Activated T-cell treated with anti-CD3 and anti-CD28 coated beads for 24 hours (primary cell): Measurements from ENCODE around the gene BRD7.

Experiments
- DNase-seq: peaks from one replicate; pipeline ENCODE4 v3.0.0-alpha.2; 2020; ENCODE audit warnings: low read depth

The BRD7 gene

DNA sequence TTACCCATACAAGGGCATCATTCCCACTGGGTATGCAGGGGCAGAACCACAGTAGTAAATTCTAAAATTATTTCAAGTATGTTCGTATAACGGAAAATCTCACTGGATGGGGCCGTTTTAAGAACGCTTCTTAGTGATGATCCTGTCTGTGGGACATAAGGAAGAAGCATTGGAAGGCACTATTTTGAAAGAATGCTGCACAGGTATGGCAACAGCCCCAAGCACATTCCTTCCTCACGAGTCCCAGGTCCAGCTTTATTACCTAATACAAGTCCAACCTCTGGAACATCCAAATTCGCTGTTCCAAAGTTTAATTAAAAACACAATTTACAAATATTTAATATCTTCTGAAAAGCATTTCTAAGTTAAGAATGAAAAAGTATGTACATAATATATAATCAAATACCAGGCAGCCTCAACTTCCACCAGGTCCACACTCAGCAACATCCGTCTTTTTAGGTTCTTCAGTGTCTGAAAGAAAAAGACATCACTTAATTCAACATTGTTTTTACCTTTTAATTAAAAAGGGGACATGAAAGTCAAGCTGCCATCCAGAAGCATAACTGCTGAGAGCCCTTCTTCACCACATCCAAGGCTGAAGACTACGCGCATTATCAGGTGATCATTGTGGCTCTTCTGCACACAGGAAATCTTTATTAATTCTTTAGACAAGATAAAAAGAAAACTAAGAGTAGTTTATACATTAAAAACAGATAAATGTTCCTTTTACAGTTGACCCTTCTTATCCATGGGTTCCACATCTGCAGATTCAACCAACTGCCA lies 49.8 kb downstream of the BRD7 start:
- no peak for DNase-seq

DNA sequence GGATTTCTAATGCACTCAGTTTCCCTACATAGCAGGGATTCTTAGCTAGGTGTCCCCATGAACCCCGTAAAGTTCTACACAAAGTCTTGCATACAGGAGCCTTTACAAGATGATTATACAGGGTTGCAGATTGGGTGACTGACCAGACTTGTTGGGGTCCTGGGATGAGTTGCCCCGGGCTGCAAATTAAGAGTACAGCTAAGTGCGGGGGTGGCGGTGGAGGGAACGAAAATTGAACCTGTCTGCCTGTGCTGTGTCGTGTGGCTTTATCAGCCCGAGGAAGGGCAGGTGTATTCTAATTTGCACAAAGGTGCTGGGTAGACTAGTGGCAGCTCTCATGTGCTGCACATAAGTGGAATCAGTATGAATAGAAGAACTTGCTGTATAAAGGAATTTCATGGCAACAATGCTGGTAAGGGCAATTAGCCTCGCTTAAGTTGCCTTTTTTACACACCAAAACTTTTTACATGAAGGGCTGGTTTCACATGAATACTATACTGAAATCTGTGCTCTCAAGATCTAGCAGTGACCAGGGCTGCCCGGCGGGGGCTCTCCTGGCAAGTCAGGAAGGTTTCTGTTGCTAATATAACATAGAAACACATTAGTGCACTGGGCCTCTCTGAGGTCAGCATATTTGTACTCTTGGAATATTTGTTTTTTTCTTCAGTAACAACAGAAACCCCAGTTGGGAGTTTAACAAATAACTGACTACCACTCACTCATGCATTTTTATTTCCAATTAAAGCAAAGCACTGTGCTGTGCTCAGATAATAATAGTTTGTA lies 51.7 kb downstream of the BRD7 start:
- DNase-seq: no peak

DNA sequence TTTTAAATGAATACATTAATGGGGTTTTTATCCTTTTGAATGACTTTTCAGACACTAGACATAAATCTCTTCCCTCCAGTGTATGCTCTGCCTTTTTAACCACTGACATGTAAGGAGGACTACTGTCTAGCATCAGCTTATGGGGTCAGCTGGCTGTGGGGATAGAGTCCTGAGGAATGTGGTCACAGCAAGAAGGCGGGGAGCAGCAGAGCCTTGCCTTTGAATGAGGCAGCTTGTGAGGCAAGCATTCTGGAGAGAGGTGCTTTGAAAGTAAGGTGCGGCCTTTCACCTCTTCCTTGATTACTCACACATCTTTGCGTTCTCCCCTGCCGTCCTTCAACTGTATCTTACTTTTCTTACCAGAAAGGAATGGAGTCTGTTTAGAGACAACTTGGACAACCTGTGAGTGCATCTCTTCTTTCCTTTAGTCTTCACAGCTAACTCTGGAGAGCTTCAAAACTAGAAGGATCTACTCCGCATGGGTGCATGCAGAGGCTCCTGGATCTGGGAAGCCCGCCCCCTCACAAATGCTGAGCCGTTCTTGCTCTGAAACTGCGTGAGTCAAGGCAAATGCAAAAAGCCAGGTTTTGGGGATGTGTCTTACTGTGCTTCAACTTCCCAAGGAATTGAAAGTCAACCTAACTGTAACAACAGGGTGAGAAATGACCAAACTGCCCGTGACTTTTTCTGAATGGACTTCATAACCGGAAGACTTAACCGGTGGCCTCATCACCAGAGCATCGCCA lies 52.5 kb downstream of the BRD7 start:
- no peak for DNase-seq

DNA sequence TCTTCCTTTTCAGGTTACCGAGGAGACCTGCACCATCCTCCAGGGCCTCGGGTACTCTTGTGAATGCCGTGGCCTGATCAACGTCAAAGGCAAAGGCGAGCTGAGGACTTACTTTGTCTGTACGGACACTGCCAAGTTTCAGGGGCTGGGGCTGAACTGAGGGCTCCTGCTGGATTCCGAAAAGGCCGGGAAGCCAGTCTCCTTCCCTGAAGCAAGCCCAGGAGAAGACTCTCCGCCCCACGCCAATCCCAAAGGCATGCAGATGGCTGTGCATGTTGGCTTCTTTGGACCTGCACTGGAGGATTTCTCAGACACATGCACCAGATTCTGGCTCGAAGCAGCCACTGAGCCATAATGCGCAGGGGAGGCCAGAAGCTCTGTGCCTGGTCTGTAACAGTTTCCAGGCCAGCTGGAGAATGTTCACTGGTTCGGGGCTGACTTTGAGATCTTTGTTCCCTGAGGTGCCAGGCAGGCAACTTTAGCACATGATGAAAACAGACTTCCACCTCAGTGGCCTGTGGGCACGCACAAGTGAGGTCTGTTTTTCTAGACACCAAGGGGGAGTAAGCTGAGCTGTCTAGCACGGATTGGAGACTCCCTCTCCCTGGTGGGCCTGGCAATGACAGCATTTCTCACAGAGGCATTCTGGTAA lies 53.3 kb downstream of the BRD7 start:
- DNase-seq: no peak

DNA sequence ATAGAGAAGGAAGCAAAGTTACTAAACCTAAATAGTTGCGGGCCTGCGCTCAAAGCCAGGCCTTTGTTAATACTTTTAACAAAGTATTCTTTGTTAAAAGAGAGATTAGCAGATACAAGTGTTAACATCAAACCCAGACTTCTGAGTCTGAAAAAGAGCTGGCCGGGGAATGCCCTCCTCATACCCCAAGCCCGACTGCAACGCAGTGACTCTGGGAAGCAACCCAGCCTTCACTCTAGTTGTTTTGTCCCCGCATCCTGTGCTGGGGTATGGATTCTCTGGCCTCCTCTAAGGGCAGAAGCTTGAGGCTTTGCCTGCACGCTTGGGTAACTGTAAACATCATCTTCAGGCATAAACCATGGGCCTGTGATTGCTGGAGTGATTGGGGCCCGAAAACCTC lies 54.1 kb downstream of the BRD7 start:
- no peak for DNase-seq

DNA sequence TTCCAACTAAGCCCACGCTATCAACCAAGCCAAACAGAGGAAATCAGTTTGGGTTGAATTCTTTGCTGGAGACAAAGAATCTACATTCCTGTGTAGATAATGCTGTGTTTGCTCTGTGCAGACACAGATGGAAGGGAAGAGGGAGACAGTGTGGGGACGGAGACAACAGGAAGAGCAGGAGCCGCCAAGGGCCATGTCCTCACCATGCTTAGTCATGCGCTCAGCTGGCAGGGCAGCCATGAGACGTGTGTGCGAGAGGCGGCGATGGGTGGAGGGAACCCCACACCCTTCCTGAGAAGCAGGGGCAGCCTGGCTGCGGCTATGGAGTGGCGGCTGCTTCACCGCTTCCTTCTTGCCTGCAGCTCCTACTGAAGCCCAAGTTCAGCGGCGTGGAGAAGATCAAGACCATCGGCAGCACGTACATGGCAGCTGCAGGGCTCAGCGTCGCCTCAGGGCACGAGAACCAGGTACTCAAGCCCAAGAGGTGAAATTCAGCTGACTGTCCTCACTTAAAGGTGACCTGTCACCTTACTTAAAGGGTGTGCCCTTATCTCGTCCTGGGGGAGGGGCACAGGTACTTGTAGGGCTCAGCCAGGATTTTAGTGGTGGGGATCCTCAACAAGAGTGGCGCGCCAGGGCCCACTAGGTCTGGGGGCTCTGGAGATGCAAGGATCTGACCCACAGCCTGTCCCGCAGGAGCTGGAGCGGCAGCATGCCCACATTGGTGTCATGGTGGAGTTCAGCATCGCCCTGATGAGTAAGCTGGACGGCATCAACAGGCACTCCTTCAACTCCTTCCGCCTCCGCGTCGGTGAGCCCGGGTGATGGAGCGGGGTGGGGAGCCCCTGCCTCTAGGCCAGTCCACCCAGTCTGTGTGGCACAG lies 55.0 kb downstream of the BRD7 start:
- DNase-seq: no peak

DNA sequence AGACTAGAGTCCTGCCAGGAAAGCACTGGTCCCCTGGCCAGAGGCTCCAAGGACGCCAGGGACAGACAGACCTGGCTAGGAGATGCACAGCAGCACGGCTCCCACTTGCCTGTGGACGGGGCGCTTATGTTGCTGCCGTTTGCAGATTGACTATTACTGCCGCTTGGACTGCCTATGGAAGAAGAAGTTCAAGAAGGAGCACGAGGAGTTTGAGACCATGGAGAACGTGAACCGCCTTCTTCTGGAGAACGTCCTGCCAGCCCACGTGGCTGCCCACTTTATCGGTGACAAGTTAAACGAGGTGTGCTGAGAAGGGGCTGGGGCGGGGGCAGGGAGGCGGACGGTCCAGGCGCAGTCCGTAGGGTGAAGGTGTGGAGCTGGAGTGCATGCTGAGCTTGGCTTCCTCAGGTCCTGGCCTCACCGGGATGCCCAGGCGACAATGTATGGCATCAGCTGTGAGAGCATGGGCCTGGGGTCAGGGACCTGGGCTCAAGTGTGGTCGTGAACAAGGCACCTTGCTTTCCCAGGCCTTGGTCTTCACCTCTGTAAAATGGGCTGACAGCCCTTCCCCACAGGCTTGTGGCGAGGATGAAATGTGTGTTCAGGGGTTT lies 56.8 kb downstream of the BRD7 start:
- no peak for DNase-seq

DNA sequence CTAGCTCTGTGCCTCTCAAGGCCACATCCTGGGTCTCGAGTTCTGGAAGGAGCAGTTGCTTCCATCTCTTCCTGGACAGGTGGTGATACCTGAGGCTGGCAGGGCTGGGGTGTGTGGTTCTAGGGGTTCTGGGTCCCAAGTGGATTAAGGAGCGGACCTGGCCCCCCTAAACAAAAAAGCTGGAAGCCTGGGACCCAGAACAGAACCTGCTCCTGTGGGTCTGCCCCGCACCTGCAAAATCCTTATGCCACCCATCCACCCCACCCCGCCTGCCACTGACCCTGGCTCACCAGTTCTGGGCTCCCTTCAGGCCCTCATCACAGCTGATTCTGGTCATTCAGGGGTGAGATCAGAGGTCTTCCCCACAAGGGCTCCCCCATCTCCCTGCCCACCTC lies 57.7 kb downstream of the BRD7 start:
- DNase-seq: no peak

DNA sequence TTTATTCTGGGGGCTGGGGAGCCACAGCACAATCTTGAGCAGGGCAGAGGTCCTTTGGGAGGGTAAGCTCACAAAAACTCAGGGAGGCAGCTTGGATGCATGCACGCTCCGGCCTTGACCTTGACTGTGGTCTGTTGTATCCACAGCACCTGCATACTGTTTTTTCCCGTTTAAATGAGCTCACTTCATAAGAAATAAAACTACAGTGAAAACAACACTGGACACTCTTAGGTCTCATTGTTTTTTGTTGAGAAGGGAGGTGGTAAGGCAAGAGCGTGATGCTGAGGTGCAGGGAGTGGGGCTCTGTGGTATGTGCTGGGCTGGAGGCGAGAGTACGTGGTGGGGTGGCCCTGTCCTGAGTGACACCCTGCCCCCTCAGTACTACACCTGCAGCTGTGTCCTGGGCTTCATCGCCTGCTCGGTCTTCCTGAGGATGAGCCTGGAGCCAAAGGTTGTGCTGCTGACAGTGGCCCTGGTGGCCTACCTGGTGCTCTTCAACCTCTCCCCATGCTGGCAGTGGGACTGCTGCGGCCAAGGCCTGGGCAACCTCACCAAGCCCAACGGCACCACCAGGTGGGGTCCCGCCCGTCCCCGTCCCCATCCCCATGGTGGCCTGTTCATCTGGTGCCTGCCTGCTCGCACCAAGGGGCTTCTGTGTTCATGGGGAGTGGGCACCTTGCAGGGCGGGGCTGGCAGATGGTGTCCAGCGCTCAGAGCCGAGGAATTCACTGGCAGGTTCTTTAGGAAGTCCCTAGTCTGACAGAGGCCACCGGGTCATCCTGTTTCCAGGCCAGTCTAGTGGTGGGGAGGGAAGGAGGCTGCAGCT lies 58.3 kb downstream of the BRD7 start:
- no peak for DNase-seq

DNA sequence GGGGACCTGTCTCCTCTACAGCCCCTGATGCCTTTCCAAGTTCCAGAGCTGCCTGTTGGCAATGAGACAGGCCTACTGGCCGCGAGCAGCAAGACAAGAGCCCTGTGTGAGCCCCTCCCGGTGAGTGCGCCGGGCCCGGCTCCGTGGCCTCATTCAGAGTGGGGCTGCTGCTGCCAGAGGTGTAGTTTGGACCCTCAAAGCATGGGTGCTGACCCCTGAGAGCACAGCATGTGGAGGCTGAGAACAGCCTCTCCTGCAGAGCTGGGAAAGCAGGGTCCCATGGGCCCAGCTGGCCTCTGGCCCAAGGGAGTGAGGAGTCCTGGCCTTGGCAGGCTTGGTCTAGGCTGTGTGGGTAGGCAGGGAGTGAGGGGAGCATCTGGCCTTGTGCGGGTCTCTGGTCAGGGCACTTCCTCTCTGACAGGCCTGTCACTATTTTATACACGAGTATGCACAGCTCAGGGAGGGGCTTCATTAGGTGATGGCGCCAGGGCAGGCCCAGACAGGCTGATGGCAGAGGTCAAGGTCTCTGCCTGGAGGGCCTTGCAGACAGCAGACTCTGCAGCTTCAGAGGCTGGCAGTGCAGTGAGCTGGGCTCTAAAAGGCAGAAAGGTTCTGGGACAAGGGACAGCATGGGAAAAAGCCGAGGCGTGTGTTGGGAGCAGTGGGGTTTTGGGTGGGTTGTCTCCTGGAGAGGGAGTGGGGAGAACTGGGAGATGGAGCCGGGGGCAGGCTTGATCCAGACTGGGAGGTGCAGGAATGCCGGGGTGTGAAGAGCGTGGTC lies 59.1 kb downstream of the BRD7 start:
- no peak for DNase-seq

DNA sequence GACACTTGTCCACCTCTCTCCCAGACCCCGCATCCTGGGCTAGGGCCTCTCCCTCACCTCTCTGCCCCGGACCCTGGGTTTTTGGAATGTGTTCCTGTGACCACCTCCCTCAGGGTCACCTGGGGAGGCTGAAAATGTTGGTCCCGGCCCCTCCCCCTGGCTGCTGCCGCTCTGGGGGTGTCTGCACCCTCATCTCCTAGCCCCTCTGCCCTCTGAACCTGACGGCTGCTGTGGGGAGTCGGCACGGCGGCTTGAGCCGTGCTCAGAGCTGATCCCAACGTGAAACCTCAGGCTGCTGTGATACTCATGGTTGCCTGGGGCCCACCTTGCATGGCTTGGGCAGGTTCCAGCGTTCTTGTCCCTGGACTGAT lies 59.6 kb downstream of the BRD7 start:
- DNase-seq: no peak

DNA sequence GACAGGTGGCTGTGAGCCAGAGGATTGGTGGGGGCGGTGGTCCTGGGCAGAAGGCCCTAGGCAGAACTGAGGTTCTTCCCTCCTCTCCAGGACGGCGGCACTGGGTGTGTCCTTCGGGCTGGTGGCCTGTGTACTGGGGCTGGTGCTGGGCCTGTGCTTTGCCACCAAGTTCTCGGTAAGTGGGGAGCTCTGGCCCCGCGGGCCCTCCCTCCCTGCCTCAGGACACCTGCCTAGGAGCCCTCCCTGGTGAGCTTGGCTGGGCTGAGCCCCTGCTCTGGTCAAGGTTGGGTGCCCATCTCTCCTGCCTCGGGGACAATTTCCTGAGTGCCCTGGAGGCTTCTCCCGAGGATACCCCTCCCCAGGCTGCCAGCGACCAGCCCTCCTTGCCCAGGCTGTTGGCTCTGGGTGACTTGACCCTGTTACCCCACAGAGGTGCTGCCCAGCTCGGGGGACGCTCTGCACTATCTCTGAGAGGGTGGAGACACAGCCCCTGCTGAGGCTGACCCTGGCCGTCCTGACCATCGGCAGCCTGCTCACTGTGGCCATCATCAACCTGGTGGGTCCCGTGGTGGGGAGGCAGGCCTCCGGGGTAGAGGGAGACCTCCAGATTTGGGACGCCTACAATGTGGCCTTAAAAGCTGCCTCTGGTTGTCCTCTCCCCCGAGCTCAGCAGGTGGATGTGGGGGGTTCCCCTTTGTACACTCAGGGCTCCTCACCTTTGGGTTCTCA lies 60.4 kb downstream of the BRD7 start:
- DNase-seq: no peak

DNA sequence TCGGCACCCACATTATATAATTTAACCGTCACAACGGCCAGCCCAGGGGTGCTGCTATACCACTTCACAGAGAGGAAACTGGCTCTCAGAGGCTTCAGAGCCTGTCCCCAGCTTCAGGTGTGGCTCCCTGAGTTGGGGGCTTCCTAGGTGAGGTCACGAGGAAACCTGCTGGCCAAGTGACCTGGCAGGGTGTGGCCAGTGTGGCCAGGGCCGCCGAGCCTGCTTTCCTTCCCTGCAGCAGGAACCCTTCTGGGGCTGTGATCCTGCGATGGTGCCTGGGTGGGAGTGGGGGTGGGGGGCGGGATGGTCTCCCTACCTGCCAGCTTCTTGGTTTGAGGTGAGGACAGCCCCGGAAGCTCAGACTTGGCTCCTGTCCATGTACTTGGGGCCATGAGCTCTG lies 62.5 kb downstream of the BRD7 start:
- no peak for DNase-seq

DNA sequence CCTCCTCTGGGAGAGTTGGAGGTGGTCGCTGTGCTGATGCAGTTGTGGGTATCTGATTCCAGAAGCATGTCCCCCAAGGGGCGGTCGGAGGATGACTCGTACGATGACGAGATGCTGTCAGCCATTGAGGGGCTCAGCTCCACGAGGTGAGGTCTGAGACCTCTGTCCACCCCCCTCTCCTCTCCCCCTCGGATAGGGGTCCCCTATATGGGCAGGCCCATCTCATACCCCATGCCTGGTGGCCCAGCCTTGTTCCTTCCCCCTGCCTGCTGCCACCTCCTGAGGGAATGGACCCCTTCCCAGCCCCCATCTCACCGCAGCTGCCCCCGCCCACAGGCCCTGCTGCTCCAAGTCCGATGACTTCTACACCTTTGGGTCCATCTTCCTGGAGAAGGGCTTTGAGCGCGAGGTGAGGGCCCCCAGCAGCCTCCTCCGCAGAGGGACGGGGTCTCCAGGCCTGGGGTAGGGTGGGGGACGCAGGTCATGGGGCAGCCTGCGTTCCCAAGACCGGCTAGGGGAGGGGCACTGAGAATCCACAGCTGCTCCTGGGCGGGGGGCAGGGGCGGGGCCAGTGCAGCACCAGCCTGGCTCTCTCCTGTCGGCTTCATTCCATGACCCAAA lies 63.2 kb downstream of the BRD7 start:
- no peak for DNase-seq

DNA sequence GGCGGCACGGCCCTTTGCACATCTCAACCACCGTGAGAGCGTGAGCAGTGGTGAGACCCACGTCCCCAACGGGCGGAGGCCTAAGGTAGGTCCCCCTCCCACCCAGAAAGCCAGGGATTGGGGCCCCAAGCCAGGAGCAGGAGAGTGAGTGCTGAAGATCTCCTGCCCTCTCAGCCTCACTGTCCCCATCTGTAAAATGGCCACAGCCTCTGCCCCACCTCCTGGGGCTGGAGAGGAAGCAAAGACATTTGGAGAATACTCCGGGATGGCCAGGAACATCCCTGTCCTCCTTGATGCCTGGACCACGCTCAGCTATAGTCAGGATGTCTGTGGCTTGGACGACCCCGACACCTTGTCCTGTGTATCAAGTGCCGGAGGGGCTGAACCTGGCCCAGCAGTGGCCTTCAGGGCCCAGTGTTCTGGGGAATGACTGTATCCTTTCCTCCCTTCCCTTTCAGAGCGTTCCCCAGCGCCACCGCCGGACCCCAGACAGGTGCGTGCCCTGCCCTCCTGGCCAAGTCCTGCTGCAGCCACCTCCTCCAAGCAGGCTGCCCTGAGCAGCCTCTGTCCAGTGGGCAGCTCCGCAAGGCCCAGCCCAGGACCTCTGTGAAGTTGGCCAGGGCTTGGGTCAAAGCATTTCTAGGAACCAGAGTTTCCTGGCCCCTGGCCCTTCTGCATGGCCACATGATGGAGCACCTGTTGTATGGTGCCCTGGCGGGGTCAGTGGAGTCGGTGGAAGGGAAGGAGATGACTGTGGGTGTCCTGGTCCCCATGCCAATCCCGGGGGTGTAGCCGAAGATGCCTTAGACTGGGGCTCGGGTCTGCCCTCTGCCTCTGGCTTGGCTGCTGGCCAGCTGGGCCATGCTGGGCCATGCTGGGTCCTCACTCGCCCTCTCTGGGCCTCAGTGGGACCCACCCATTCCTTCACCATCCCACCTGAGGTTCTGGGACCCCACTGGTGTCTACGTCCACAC lies 64.0 kb downstream of the BRD7 start:
- no peak for DNase-seq

DNA sequence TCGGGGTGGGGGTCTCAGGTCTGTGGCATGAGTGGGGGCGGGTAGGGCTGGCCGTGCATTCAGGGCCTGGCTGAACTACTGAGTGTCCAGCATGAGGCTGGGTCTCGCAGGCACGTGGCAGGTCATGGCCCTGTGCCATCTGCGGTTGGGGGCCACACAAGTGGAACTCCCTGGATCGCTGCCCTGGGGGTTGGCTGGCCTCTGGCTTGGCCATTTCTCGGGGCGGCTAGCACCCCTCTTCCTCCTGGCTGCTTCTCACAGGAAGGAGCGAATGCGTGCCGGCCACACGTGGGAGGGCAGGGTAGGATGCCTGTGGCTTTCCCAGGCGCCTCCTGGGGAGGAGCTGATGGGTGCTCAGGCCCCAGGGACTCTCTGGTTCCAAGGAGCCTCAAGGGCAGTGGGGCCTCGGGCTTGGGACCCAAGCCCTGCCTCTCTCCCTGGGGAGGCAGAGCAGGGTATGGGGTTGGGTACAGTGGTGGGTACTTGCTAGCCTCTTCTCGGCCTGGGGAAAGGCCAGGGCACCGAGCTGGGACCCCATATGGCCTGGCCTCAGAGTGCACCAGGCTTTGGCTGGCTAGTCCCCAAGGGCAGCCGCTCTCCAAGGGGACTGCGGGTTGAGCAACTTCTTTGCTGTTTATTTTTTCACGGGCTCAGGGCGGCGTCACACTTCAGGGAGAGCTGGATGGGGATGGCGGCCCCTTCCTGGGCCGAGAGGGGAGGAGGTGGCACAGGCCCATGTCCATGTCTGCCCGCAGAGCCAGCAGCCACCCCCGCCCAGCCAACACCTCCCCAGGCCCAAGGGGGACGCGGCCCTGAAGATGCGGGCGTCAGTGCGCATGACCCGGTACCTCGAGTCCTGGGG lies 65.0 kb downstream of the BRD7 start:
- no peak for DNase-seq
